Calu3 (cell line): ENCODE results near the gene ABCB9. TPM values are rescaled to one million over a fixed set of nuclear protein-coding genes. Genes with fewer than 3 reads are reported as not detected.

Source experiments
- BruUV-seq: library from RNA; stranded (reverse); fragments of 400-500 nt; replicated peaks from 2 replicates; lab custom pipeline; 2021; lab: Mats Ljungman, UMichigan
- CTCF ChIA-PET: fragments of 300-600 bp; sonication (Branson Sonifier 250); formaldehyde crosslinking; loops from one replicate; lab custom pipeline; 2022; ENCODE audit warnings: antibody characterized with exemption; lab: Charles Lee
- DNase-seq: peaks from one replicate; pipeline ENCODE4 v3.0.0; 2022
- H3K27ac Mint-ChIP-seq: one replicate; pipeline ENCODE4 v1.8.0; 2022; ENCODE audit warnings: mixed read lengths; ENCODE audit not compliant: unreplicated experiment
- H3K27me3 Mint-ChIP-seq: one replicate; pipeline ENCODE4 v1.8.0; 2022; ENCODE audit warnings: mixed read lengths; ENCODE audit not compliant: unreplicated experiment
- H3K36me3 Mint-ChIP-seq: one replicate; pipeline ENCODE4 v1.8.0; 2022; ENCODE audit warnings: mild to moderate bottlenecking, moderate library complexity, mixed read lengths; ENCODE audit not compliant: insufficient read depth, unreplicated experiment
- H3K4me1 Mint-ChIP-seq: one replicate; pipeline ENCODE4 v1.8.0; 2022; ENCODE audit warnings: mild to moderate bottlenecking, low read depth, mixed read lengths; ENCODE audit not compliant: unreplicated experiment
- H3K4me3 Mint-ChIP-seq: one replicate; pipeline ENCODE4 v1.8.0; 2022; ENCODE audit warnings: mild to moderate bottlenecking, low read depth, moderate library complexity, mixed read lengths; ENCODE audit not compliant: unreplicated experiment
- H3K9me3 Mint-ChIP-seq: one replicate; pipeline ENCODE4 v1.8.0; 2022; ENCODE audit warnings: low read depth, mixed read lengths; ENCODE audit not compliant: unreplicated experiment
- intact Hi-C: fragments of 100-400 bp; cut with micrococcal nuclease; formaldehyde crosslinking; loops from one replicate; pipeline ENCODE4 v1.10.0; 2022; ENCODE audit not compliant: unreplicated experiment
- total RNA-seq: library from RNA; stranded (reverse); gene quantifications from 2 replicates; pipeline ENCODE4 v1.2.3, GENCODE V29; 2022
- TF ChIP-seq, protein P1 (sequence below): fragments of 200-600 bp; IDR thresholded peaks from one replicate; pipeline ENCODE4 v1.8.0; 2022; ENCODE audit warnings: antibody characterized with exemption; ENCODE audit not compliant: unreplicated experiment

The ABCB9 gene
- total RNA-seq, 1 experiment from 2014 or later: 25.6 TPM

DNA sequence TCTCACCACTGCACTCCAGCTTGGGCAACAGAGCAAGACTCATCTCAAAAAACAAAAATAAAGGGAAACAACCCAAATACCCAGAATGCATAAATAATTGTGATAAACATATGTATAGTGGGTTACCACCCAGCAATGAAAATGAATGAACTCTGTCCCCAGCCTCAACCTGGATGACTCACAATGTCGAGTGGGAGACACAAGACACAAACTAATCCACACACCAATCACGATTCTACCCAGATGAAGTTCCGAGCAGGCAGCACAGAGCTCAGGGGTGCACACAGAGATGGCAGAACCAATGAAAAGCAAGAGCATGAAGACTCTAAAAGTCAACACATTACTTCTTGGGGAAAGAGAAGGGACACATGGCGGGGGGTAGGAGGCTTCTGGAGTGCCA, 27.1 kb downstream of the ABCB9 start:
- Mint-ChIP-seq H3K4me1 (peaks cover 39% of the 10 kb centered on the region), H3K36me3 (peaks cover 43% of the 10 kb centered on the region), H3K4me3 (no peak overlapping the region), H3K27me3 (no peaks in the 10 kb centered on the region), H3K9me3 (peaks cover 2% of the 10 kb centered on the region), H3K27ac (no peak overlapping the region)
- CTCF ChIA-PET: no interaction called here
- DNase-seq: no peak
- BruUV-seq: no TSS peak
- intact Hi-C loops: no loop called here
- TF ChIP-seq, protein P1, sequence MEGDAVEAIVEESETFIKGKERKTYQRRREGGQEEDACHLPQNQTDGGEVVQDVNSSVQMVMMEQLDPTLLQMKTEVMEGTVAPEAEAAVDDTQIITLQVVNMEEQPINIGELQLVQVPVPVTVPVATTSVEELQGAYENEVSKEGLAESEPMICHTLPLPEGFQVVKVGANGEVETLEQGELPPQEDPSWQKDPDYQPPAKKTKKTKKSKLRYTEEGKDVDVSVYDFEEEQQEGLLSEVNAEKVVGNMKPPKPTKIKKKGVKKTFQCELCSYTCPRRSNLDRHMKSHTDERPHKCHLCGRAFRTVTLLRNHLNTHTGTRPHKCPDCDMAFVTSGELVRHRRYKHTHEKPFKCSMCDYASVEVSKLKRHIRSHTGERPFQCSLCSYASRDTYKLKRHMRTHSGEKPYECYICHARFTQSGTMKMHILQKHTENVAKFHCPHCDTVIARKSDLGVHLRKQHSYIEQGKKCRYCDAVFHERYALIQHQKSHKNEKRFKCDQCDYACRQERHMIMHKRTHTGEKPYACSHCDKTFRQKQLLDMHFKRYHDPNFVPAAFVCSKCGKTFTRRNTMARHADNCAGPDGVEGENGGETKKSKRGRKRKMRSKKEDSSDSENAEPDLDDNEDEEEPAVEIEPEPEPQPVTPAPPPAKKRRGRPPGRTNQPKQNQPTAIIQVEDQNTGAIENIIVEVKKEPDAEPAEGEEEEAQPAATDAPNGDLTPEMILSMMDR: no peak

DNA sequence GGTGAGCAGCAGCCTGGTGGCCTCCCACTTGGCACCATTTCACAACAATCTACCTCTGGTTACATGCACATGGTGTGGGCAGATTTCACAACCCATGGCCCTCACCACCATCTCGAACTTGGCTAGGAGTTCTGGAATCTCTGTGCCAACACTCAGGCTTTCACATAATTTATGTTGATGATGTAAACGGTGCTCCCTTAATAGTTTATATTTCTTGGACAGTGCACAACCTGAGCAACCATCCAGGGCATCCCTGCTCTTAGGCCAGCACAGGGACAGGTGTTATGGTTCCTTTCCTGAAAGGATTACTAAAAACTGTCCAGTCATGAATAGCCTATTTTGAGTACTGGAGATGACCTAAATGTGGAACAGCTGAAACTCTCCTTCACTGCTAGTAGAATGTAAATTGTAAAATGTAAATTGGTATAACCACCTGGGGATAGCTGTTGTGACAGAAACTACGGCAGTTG, 28.6 kb downstream of the ABCB9 start:
- Mint-ChIP-seq H3K36me3 (peaks cover 30% of the 10 kb centered on the region), H3K9me3 (no peaks in the 10 kb centered on the region), H3K27me3 (no peaks in the 10 kb centered on the region), H3K27ac (no peak overlapping the region), H3K4me1 (peaks cover 24% of the 10 kb centered on the region), H3K4me3 (no peak overlapping the region)
- BruUV-seq: no TSS peak
- CTCF ChIA-PET: interaction anchor here (0.6 kb wide), 1 partner anchor 118 kb away, joined by 3 read pairs; no protein-coding TSS in a partner anchor
- intact Hi-C loops: no loop called here
- DNase-seq: no peak
- TF ChIP-seq, protein P1: no peak

- CTCF ChIA-PET: interaction anchor here (1.1 kb wide), 1 partner anchor 9 kb away, joined by 3 read pairs; no protein-coding TSS in a partner anchor
- TF ChIP-seq, protein P1: no peak
- H3K27me3 Mint-ChIP-seq: no peaks in the 10 kb centered on the region
- H3K4me1 Mint-ChIP-seq: peaks cover 8% of the 10 kb centered on the region
- no peak overlapping the region for H3K4me3 Mint-ChIP-seq
- no TSS peak for BruUV-seq
- no peak overlapping the region for H3K27ac Mint-ChIP-seq
- intact Hi-C loops: no loop called here
- H3K9me3 Mint-ChIP-seq: no peaks in the 10 kb centered on the region
- H3K36me3 Mint-ChIP-seq: peaks cover 12% of the 10 kb centered on the region
- no peak for DNase-seq
Measured at GRCh38 chr12:122935318-122935717, 30.9 kb downstream of the ABCB9 start.

GRCh38 chr12:122934722-122935121, 31.5 kb downstream of the ABCB9 start:
- no peaks in the 10 kb centered on the region for H3K27me3 Mint-ChIP-seq
- no peak overlapping the region for H3K4me3 Mint-ChIP-seq
- CTCF ChIA-PET: no interaction called here
- TF ChIP-seq, protein P1: no peak
- H3K27ac Mint-ChIP-seq: no peak overlapping the region
- no peak for DNase-seq
- peaks cover 8% of the 10 kb centered on the region for H3K4me1 Mint-ChIP-seq
- H3K9me3 Mint-ChIP-seq: no peaks in the 10 kb centered on the region
- BruUV-seq: no TSS peak
- intact Hi-C loops: no loop called here
- peaks cover 10% of the 10 kb centered on the region for H3K36me3 Mint-ChIP-seq
